Duodenal mucosa (tissue), 2 donors: Measurements from ENCODE around the gene ABI2.
"Not testable (repeated sequence)": the region's sequence is repeated elsewhere in the genome, so short reads cannot be mapped to it uniquely, and the experiment has no call there.

Experiments used
- H3K27ac ChIP-seq: one replicate; pipeline ENCODE4 v1.7.0; 2013; ENCODE audit warnings: low read depth, low read length
- H3K27me3 ChIP-seq, 2 donors: one replicate each; pipeline ENCODE4 v1.7.0; 2013; ENCODE audit warnings: low read length in 2 of 2, control low read depth in 1 of 2; ENCODE audit not compliant: insufficient read depth in 2 of 2, control insufficient read depth in 1 of 2
- H3K36me3 ChIP-seq, 2 donors: one replicate each; pipeline ENCODE4 v1.7.0; 2013; ENCODE audit warnings: low read length in 2 of 2, control low read depth in 1 of 2; ENCODE audit not compliant: insufficient read depth in 2 of 2, control insufficient read depth in 1 of 2
- H3K4me1 ChIP-seq, 2 donors: one replicate each; pipeline ENCODE4 v1.7.0; 2013; ENCODE audit warnings: low read length in 2 of 2, control low read depth in 1 of 2; ENCODE audit not compliant: insufficient read depth in 2 of 2, control insufficient read depth in 1 of 2
- H3K4me3 ChIP-seq, 2 donors: one replicate each; pipeline ENCODE4 v1.7.0; 2013; ENCODE audit warnings: low read length in 2 of 2, low read depth in 1 of 2
- H3K9ac ChIP-seq, 2 donors: one replicate each; pipeline ENCODE4 v1.7.0; 2013; ENCODE audit warnings: low read length in 2 of 2, low read depth in 1 of 2
- H3K9me3 ChIP-seq, 2 donors: one replicate each; pipeline ENCODE4 v1.7.0; 2013; ENCODE audit warnings: low read length in 2 of 2, control low read depth in 1 of 2; ENCODE audit not compliant: control insufficient read depth in 1 of 2

Gene ABI2

DNA sequence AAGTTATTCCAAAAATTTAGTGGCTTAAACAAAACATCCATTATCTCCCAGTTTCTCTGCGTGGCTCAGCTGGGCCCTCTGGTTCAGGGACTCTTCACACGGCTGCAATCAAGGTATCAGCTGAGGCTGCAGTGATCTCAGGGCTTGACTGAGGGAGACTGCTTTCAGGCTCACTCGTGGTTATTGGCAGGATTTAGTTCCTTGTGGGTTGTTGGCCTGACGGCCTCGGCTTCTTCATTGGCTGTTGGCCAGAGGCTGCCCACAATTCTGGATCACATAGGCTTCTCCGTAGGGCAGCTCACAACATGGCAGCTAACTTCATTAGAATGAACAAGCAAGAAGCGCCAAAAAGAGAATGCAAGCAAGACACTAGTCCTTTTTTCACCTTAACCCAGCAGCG, 90.1 kb downstream of the ABI2 start:
- no peaks in the 10 kb centered on the region for H3K4me1 ChIP-seq
- no peak overlapping the region for H3K9ac ChIP-seq
- H3K4me3 ChIP-seq = no peak overlapping the region
- H3K27me3 ChIP-seq = no peaks in the 10 kb centered on the region
- no peak overlapping the region for H3K27ac ChIP-seq
- peaks cover 10 to 14% of the 10 kb centered on the region in 2 donors for H3K36me3 ChIP-seq
- peaks cover 4 to 7% of the 10 kb centered on the region in 2 donors for H3K9me3 ChIP-seq

DNA sequence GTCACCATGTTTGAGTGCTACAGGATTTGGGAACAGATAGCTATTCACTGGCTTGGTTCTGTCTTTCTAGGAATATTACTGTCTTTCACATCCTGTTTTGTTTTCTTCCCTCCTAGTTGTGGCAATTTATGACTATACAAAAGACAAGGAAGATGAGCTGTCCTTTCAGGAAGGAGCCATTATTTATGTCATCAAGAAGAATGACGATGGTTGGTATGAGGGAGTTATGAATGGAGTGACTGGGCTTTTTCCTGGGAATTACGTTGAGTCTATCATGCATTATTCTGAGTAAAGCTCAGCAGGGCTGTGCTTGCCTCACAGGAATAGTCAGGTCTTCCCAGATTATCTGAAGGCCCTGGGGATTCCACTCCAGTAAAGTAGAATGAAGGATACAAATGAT, 98.9 kb downstream of the ABI2 start:
- Histone ChIP-seq H3K27me3 (no peaks in the 10 kb centered on the region), H3K9ac (no peak overlapping the region), H3K36me3 (peaks cover 6% of the 10 kb centered on the region in 2 donors), H3K27ac (no peak overlapping the region), H3K4me3 (no peak overlapping the region), H3K4me1 (peaks cover 0 to 11% of the 10 kb centered on the region in 2 donors), H3K9me3 (no peaks in the 10 kb centered on the region)

DNA sequence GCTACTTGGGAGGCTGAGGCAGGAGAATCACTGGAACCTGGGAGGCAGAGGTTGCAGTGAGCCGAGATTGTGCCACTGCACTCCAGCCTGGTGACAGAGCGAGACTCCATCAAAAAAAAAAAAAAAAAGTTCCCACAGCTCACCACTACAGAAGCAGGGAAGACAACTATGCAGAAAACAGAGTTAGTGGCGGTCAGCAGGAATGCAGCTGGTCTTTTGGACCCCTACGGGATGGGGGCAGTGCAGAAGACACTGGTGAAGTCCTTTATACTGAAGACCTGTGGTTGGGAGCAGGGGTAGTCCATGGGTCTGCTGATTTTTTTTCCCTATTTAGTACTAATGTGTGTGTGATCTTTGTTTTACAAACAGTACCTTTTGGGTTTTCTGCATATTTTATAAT, 101.4 kb downstream of the ABI2 start:
- H3K27me3 ChIP-seq, H3K4me3 ChIP-seq, H3K27ac ChIP-seq, H3K36me3 ChIP-seq, H3K9me3 ChIP-seq, H3K9ac ChIP-seq: not testable (repeated sequence)
- peaks cover 0 to 11% of the 10 kb centered on the region in 2 donors for H3K4me1 ChIP-seq

DNA sequence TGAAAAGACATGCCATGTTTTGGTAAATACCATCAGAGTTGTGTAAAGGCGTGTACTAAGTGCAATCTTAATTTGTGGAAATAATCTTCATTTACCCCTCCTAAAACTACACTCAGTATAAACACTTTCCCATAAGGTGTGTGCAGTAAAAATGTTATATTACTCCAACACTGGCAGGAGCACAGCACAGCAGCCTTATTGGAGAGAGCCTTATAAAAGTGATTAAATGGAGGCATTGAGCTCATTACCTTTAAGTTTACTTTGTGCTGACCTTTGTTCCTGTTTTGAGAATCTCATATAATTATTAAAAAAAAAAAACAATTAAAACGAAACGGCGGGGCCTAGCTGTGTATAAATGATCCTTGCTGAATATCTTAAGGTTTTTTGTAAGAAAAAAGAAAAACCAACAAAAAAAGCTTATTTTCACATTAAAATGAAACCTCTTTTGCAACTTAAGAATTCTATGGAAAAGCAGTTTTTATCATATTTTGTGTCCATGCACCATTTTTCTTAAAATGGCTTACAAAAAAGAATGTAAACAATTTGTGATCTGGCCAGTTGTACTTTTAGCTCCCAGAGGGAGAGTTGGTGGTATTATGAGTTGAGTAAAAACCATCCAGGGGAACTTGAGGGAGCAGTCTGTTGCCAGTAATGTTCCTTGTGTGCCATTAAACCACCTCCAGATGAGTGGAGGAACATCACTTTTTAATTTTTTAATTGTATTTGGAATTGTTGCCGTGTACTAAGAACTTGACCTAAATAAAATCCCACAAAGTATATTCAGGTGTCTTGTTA, 103.4 kb downstream of the ABI2 start:
- peaks cover 0 to 11% of the 10 kb centered on the region in 2 donors for H3K4me1 ChIP-seq
- H3K27ac ChIP-seq = no peak overlapping the region
- peaks cover 10% of the 10 kb centered on the region in 2 donors for H3K36me3 ChIP-seq
- H3K27me3 ChIP-seq = no peaks in the 10 kb centered on the region
- H3K9me3 ChIP-seq = no peaks in the 10 kb centered on the region
- H3K4me3 ChIP-seq = no peak overlapping the region
- no peak overlapping the region for H3K9ac ChIP-seq

DNA sequence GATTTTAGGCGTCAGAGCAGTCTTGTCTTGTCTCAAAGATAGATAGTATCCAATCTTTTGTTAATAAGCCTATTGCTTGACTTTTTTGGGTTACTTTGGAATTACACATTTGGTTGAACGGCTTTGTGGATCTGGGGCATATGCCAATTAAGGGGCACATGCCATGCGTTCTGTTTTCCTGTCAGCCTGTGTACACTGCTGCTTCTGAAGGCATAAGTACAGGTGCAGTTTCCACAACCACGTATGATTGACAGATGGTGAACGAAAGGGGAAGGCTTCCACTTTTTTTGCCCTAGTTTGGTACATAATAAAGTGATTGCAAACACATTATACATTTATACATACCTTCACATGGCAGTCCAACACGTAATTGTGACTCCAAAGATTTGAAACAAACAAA, 104.6 kb downstream of the ABI2 start:
- Histone ChIP-seq H3K9ac (no peak overlapping the region), H3K27ac (no peak overlapping the region)

DNA sequence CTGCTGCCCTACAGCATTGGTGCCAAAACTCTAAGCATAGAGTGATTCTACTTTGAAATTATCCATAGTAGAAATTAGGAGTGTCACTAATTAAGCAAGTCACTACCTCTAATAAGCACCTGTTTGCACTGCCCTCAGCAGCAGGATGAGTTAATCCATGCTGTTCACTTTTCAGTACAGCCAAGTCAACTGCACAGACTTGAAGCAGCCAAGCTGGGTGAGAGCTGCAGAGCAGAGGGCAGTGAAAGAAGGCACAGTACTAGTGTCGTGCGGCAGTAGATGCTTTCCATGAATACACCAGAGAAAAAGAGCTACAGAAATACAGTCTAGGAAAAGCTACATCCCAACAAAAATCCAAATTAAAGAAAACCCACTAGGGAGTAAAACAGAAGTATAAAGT, 108.3 kb downstream of the ABI2 start:
- H3K9me3 ChIP-seq = no peaks in the 10 kb centered on the region
- no peak overlapping the region for H3K27ac ChIP-seq
- no peaks in the 10 kb centered on the region for H3K4me1 ChIP-seq
- no peaks in the 10 kb centered on the region for H3K27me3 ChIP-seq
- H3K36me3 ChIP-seq = peaks cover 18 to 33% of the 10 kb centered on the region in 2 donors
- H3K4me3 ChIP-seq = no peak overlapping the region
- no peak overlapping the region for H3K9ac ChIP-seq

More for the DNA sequence above, 104.6 kb downstream of the ABI2 start:
- H3K27me3 ChIP-seq = no peaks in the 10 kb centered on the region
- H3K9me3 ChIP-seq = no peaks in the 10 kb centered on the region
- H3K4me3 ChIP-seq = no peak overlapping the region
- peaks cover 0 to 11% of the 10 kb centered on the region in 2 donors for H3K4me1 ChIP-seq
- peaks cover 11% of the 10 kb centered on the region in 2 donors for H3K36me3 ChIP-seq

DNA sequence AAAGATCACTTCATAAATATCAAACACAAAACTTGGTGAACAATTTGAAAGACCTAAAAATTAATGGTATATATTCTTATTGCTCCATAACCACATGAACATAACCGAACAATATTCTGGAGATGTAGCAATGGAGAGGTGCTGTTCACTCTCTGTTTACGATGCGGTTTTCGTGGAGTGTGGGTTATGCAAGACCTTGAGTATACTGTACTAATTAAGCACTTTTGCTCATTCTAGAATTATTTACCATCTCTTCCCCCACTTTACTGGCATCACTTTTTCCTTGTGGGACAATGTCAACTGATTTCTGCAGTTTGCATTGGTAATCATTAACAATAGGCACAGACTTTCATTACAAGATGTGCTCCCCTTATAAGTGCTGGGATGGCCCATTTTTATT, 109.3 kb downstream of the ABI2 start:
- Histone ChIP-seq H3K27me3 (no peaks in the 10 kb centered on the region), H3K27ac (no peak overlapping the region), H3K36me3 (peaks cover 18 to 41% of the 10 kb centered on the region in 2 donors), H3K9ac (no peak overlapping the region), H3K9me3 (no peaks in the 10 kb centered on the region), H3K4me1 (no peaks in the 10 kb centered on the region), H3K4me3 (no peak overlapping the region)

DNA sequence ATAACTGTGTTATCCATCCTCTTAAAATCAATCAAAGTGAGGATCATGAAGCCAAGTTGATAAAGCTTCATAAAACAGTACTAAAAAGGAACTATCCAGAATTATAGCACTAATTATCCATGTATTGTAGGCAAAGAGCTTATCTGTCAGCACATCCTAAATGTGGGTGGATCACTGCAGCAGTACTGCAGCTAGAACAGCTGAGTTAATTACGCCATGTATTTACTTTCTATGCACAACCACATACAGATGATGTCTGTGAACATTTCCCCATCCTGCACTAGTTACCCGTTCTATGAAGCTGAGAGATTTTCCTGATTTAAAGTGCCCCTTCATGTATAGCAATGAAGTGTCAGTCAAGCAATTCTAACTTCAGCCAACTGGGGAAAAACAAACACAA, 110.3 kb downstream of the ABI2 start:
- no peaks in the 10 kb centered on the region for H3K27me3 ChIP-seq
- H3K4me1 ChIP-seq = no peaks in the 10 kb centered on the region
- no peak overlapping the region for H3K9ac ChIP-seq
- H3K9me3 ChIP-seq = no peaks in the 10 kb centered on the region
- H3K36me3 ChIP-seq = peaks cover 23 to 46% of the 10 kb centered on the region in 2 donors
- H3K27ac ChIP-seq = no peak overlapping the region
- H3K4me3 ChIP-seq = no peak overlapping the region

DNA sequence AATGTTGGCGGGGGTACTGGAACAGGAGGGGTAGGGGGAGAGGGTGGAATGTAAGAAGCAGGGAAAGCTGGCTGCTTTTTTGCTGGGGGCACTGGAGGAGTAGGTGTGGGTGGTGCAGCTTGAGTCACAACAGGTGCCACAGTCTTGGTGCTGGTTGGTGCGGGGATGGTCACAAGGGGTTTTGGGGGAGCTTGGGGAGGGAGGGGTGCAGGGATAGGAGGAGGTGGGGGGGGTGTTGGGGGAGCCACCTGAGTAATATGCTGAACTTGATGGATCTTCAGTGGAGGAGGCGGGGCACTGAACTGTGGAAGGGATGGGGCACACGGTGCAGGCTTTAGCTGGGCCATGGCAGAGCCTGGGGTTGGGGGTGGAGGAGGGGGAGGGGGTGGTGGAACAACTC, 112.5 kb downstream of the ABI2 start:
- H3K4me3 ChIP-seq = no peak overlapping the region
- peaks cover 26 to 53% of the 10 kb centered on the region in 2 donors for H3K36me3 ChIP-seq
- H3K27me3 ChIP-seq = no peaks in the 10 kb centered on the region
- no peaks in the 10 kb centered on the region for H3K9me3 ChIP-seq
- H3K27ac ChIP-seq = no peak overlapping the region
- H3K9ac ChIP-seq = no peak overlapping the region
- H3K4me1 ChIP-seq = no peaks in the 10 kb centered on the region

DNA sequence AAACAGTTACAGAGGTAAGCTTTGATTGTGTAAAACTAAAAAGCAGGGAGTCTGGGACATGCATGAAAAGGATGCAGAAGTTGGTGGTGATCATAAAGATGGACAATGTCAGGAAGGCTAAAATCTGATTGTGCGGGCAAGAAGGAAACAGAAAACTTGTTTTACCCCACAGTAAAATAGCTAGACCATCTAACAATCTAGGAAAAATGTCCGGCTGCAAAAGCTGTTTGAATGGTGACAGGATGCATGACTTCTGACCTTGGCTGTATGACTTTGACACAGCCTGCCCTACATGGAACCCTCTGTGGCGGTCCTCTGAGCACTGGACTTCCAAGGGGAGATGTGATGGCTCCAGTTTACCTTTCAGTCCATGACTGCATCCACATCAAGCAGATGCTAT, 113.3 kb downstream of the ABI2 start:
- Histone ChIP-seq H3K36me3 (peaks cover 30 to 56% of the 10 kb centered on the region in 2 donors), H3K27ac (no peak overlapping the region), H3K9me3 (no peaks in the 10 kb centered on the region), H3K9ac (no peak overlapping the region), H3K4me1 (no peaks in the 10 kb centered on the region), H3K4me3 (no peak overlapping the region), H3K27me3 (no peaks in the 10 kb centered on the region)
